Left lung (tissue), 10 donors: ENCODE results near the gene PABPC4L. TPM values are rescaled to one million over a fixed set of nuclear protein-coding genes. Genes with fewer than 3 reads are reported as not detected.

Source experiments
- ATAC-seq: fragments of 200-7000 bp; cut with Tn5 transposase; one replicate; pipeline ENCODE4 v1.9.1; 2020; ENCODE audit warnings: moderate library complexity
- DNase-seq, 4 donors: peaks; one replicate each; pipeline ENCODE4 v3.0.0-alpha.2; 2013 to 2020
- H3K27ac ChIP-seq, 2 donors: fragments of 200-600 bp; sonication (generic) in 1 of 2; one replicate each; pipeline versions ENCODE4 v1.5.0 to v1.8.0; 2020 to 2021
- H3K27me3 ChIP-seq, 2 donors: fragments of 200-600 bp; sonication (generic) in 1 of 2; one replicate each; pipeline versions ENCODE4 v1.5.0 to v1.8.0; 2020 to 2021
- H3K36me3 ChIP-seq, 2 donors: fragments of 200-600 bp; sonication (generic) in 1 of 2; one replicate each; pipeline versions ENCODE4 v1.5.0 to v1.8.0; 2020 to 2021
- H3K4me1 ChIP-seq, 2 donors: fragments of 200-600 bp; one replicate each; pipeline ENCODE4 v1.8.0; 2021
- H3K4me3 ChIP-seq, 2 donors: fragments of 200-600 bp; sonication (generic) in 1 of 2; one replicate each; pipeline versions ENCODE4 v1.5.0 to v1.8.0; 2020 to 2021; ENCODE audit warnings: mild to moderate bottlenecking in 1 of 2
- H3K9me3 ChIP-seq, 2 donors: fragments of 200-600 bp; sonication (generic) in 1 of 2; one replicate each; pipeline versions ENCODE4 v1.5.0 to v1.8.0; 2020 to 2021
- CTCF ChIP-seq, 2 donors: fragments of 200-600 bp; sonication (generic) in 1 of 2; IDR thresholded peaks; one replicate each; pipeline versions ENCODE4 v1.5.0 to v1.8.0; 2021; ENCODE audit warnings: antibody characterized with exemption in 2 of 2
- intact Hi-C, 2 donors: fragments of 100-400 bp; cut with DNase I; formaldehyde crosslinking; loops; one replicate each; pipeline versions ENCODE4 v1.11.2 to v1.14.2; 2022
- polyA plus RNA-seq, 6 donors: library from polyadenylated mRNA; unstranded; fragments of 120-200 nt; gene quantifications; one replicate each; pipeline ENCODE4 v1.2.1, GENCODE V29; 2013; ENCODE audit not compliant: insufficient read length in 6 of 6
- total RNA-seq, 2 donors: library from RNA; stranded (reverse); fragmentation: NEBNext Ultra II Directional; extraction: Animal tissue kit (Norgen Biotek cat#: 25700); gene quantifications; one replicate each; pipeline ENCODE4 v1.2.1, GENCODE V29; 2021
- donor health status: DM: no; HTN: yes; CAD: no.
- donor health status: DM: no; HTN: no; CAD: no.

The PABPC4L gene
- total and polyA plus RNA-seq, 8 donors, result 0.97 to 14.6 (median 12.6) TPM

GRCh38 chr4:134189949-134190348, 11.6 kb downstream of the PABPC4L start:
- no peak for TF ChIP-seq CTCF (IDR thresholded peaks at IDR 0.05)
- H3K27ac ChIP-seq, result no peak overlapping the region
- H3K36me3 ChIP-seq, result no peaks in the 10 kb centered on the region
- DNase-seq, result no peak
- no peak overlapping the region for H3K4me3 ChIP-seq
- H3K27me3 ChIP-seq, result no peaks in the 10 kb centered on the region
- intact Hi-C loops, result no loop called here
- peaks cover 0 to 10% of the 10 kb centered on the region in 2 donors for H3K9me3 ChIP-seq
- no peak for ATAC-seq
- H3K4me1 ChIP-seq, result no peaks in the 10 kb centered on the region

GRCh38 chr4:134189480-134189879, 12.1 kb downstream of the PABPC4L start:
- DNase-seq (no peak), ATAC-seq (no peak)
- peaks cover 0 to 10% of the 10 kb centered on the region in 2 donors for H3K9me3 ChIP-seq
- no peak overlapping the region for H3K4me3 ChIP-seq
- H3K4me1 ChIP-seq, result no peaks in the 10 kb centered on the region
- no peaks in the 10 kb centered on the region for H3K36me3 ChIP-seq
- TF ChIP-seq CTCF (IDR thresholded peaks at IDR 0.05), result no peak
- no peak overlapping the region for H3K27ac ChIP-seq
- intact Hi-C loops, result no loop called here
- H3K27me3 ChIP-seq, result no peaks in the 10 kb centered on the region

GRCh38 chr4:134178706-134179105, 22.9 kb downstream of the PABPC4L start:
- Histone ChIP-seq H3K27me3 (no peaks in the 10 kb centered on the region), H3K4me1 (no peaks in the 10 kb centered on the region), H3K9me3 (peaks cover 0 to 22% of the 10 kb centered on the region in 2 donors), H3K4me3 (no peak overlapping the region), H3K36me3 (no peaks in the 10 kb centered on the region), H3K27ac (no peak overlapping the region)
- DNase-seq (no peak), ATAC-seq (no peak)
- TF ChIP-seq CTCF (IDR thresholded peaks at IDR 0.05), result no peak
- intact Hi-C loops, result no loop called here

GRCh38 chr4:134174271-134174670, 27.3 kb downstream of the PABPC4L start:
- Histone ChIP-seq H3K4me3 (no peak overlapping the region), H3K27ac (no peak overlapping the region), H3K27me3 (no peaks in the 10 kb centered on the region), H3K36me3 (no peaks in the 10 kb centered on the region), H3K9me3 (peaks cover 0 to 29% of the 10 kb centered on the region in 2 donors), H3K4me1 (no peaks in the 10 kb centered on the region)
- intact Hi-C loops, result no loop called here
- TF ChIP-seq CTCF (IDR thresholded peaks at IDR 0.05), result no peak
- ATAC-seq (no peak), DNase-seq (no peak)

- H3K27ac ChIP-seq, result no peak overlapping the region
- no peak for DNase-seq
- intact Hi-C loops, result no loop called here
- no peak overlapping the region for H3K4me3 ChIP-seq
- no peaks in the 10 kb centered on the region for H3K36me3 ChIP-seq
- TF ChIP-seq CTCF (IDR thresholded peaks at IDR 0.05), result no peak
- H3K27me3 ChIP-seq, result no peaks in the 10 kb centered on the region
- no peaks in the 10 kb centered on the region for H3K9me3 ChIP-seq
- H3K4me1 ChIP-seq, result no peaks in the 10 kb centered on the region
- no peak for ATAC-seq
These were observed 41.4 kb downstream of the PABPC4L start for GRCh38 chr4:134160211-134160610.
